Effector memory CD4-positive, alpha-beta T cell (primary cell): ENCODE measurements around the gene C10orf67.

Experiments
- DNase-seq, 3 donors: peaks; one replicate each; pipeline ENCODE4 v3.0.0-alpha.2; 2020
- H3K27ac ChIP-seq: 2 replicates; pipeline ENCODE4 v1.7.0; 2013; ENCODE audit warnings: mild to moderate bottlenecking, low read length, moderate library complexity; ENCODE audit not compliant: insufficient read depth, poor library complexity, severe bottlenecking
- H3K27me3 ChIP-seq: replicated peaks from 2 replicates; pipeline ENCODE4 v1.7.0; 2013; ENCODE audit warnings: mild to moderate bottlenecking, low read length; ENCODE audit not compliant: insufficient read depth, control insufficient read depth, poor library complexity, severe bottlenecking
- H3K36me3 ChIP-seq: 2 replicates; pipeline ENCODE4 v1.7.0; 2013; ENCODE audit warnings: mild to moderate bottlenecking, low read length, moderate library complexity; ENCODE audit not compliant: control insufficient read depth, insufficient read depth
- H3K4me1 ChIP-seq: 2 replicates; pipeline ENCODE4 v1.7.0; 2013; ENCODE audit warnings: low read length, mild to moderate bottlenecking; ENCODE audit not compliant: control insufficient read depth, insufficient read depth, poor library complexity, severe bottlenecking
- H3K4me3 ChIP-seq: 2 replicates; pipeline ENCODE4 v1.7.0; 2013; ENCODE audit warnings: low read length, low read depth, mild to moderate bottlenecking; ENCODE audit not compliant: insufficient read depth, poor library complexity, severe bottlenecking
- H3K9me3 ChIP-seq: 2 replicates; pipeline ENCODE4 v1.7.0; 2013; ENCODE audit warnings: mild to moderate bottlenecking, low read length, moderate library complexity; ENCODE audit not compliant: control insufficient read depth

Gene C10orf67

DNA sequence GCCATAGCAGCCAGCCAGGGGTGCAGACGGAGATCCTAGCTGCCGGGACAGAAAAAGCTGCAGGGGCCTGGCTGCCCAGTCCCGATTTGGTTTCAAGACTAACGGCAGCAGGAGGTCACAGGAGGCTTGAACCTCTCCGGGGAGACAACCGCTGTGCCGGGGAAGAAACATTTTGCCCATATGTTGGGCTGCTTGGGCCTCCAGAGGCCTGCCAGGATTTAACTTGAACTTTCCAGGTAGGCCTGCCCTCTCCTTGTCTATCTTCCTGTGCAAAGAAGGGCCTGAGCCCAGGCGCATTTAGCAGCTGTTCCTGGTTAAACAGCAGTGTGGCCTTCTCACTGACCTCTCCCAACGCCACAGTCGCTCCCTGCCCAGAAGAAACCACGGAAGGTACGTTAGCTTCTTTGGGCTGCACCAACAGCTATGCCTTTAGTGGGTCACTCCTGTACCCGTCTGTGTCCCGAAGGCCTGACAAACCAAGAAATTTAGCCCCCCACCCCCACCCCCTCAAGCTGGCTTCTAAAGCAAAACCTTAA, 169.6 kb downstream of the C10orf67 start:
- no peaks in the 10 kb centered on the region for H3K4me1 ChIP-seq
- no peak for DNase-seq
- H3K27ac ChIP-seq, result no peak overlapping the region
- H3K4me3 ChIP-seq, result no peak overlapping the region
- H3K27me3 ChIP-seq, result peaks cover 11% of the 10 kb centered on the region
- no peaks in the 10 kb centered on the region for H3K9me3 ChIP-seq
- no peaks in the 10 kb centered on the region for H3K36me3 ChIP-seq

DNA sequence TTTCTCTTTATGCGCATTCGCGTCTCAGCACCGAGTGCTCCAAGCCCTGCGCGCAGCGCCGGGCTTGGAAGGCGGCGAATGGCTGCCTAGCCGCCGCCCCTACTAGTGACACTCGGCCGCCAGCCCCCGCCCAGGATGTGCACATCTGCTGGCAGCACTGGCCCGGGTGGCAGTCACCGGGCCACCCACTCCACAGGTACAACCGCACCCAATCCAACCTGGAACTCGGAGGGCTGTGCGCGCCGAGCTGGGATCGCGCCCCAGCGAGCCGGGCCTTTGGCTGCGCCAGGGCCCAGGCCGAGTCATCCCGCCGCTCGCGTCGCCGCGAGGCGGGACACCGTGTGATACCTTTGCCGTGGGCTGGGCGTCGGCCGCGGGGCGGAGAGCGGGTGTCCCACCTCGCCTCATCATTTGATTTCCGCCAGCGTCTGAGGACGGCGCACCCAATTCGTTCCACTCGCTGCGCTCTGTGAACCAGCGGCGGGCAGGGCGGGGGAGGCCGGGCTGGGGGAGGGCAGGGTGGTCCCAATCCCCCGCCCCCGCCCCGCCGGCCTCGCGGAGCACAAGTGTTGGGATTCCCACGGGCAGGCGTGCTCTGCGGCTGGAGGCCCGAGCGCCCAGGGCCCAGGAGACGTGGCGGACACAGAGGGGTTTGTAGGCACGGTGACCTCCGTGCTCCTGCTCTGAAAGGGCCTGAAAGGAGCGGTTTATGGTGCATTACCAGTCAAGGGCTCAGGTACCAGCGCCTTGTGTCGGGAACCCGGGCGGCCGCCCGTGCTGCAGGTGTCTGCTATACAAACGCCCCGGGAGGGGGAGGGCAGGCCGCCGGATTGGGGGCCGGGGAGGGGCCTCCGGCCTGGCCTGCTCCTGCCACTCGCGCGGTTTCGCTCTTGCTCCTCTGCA, 170.3 kb downstream of the C10orf67 start:
- Histone ChIP-seq H3K4me3 (no peak overlapping the region), H3K9me3 (no peaks in the 10 kb centered on the region), H3K36me3 (no peaks in the 10 kb centered on the region), H3K27ac (no peak overlapping the region), H3K27me3 (peaks cover 11% of the 10 kb centered on the region), H3K4me1 (no peaks in the 10 kb centered on the region)
- DNase-seq, result no peak

DNA sequence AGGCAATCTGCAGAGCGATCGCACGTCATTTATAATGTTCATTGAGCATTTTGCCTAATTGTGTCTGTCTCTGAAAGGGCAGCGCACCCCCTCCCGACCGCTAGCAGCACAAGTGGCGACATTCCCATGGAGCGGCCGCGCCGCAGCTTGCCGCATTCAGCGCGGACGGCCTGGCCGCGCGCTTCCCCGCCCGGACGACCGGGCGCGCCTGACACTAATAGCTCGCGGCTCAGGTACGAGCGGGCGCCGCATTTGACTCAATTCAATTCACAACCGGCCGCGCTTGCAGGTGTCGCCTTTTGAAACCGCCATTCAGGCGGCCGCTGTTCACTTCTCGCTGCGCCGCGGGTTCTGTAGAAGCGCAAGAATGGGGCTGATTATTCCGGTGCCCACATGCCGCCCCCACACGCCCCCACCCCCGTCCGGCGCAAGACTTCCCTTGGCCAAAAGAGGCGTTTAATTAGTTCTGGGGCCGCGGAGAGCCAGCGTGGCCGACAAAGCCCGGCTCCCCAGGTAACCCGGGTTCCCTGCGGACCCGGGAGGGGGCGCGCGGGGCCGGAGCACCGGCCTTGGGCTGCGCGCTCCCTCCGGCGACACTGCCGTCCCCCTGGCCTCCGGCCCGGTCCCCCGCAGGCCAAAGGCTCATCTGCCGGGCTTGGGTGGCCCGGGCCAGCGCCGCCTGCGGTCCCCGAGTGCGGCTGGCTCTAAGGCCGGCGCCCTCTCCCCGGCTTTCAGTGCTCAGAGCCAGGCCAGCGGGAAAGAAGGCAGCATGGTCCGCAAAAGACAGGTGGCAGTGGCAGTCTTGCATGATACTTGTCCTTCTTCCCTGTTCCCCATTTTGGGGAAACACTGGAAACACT, 171.2 kb downstream of the C10orf67 start:
- H3K36me3 ChIP-seq, result no peaks in the 10 kb centered on the region
- no peak overlapping the region for H3K4me3 ChIP-seq
- H3K27ac ChIP-seq, result no peak overlapping the region
- H3K4me1 ChIP-seq, result no peaks in the 10 kb centered on the region
- no peaks in the 10 kb centered on the region for H3K9me3 ChIP-seq
- H3K27me3 ChIP-seq, result peaks cover 11% of the 10 kb centered on the region
- DNase-seq, result no peak

- Histone ChIP-seq H3K4me1 (no peaks in the 10 kb centered on the region), H3K36me3 (no peaks in the 10 kb centered on the region), H3K4me3 (no peak overlapping the region), H3K27me3 (peaks cover 11% of the 10 kb centered on the region), H3K9me3 (no peaks in the 10 kb centered on the region), H3K27ac (no peak overlapping the region)
- DNase-seq, result no peak
Measured at GRCh38 chr10:23172429-23173213, 172.0 kb downstream of the C10orf67 start.

- no peak for DNase-seq
- peaks cover 11% of the 10 kb centered on the region for H3K27me3 ChIP-seq
- H3K36me3 ChIP-seq, result no peaks in the 10 kb centered on the region
- no peaks in the 10 kb centered on the region for H3K4me1 ChIP-seq
- no peak overlapping the region for H3K27ac ChIP-seq
- H3K9me3 ChIP-seq, result no peaks in the 10 kb centered on the region
- H3K4me3 ChIP-seq, result no peak overlapping the region
Measured at GRCh38 chr10:23171232-23171876, 173.2 kb downstream of the C10orf67 start.

GRCh38 chr10:23158370-23158769, 186.2 kb downstream of the C10orf67 start:
- Histone ChIP-seq H3K9me3 (no peaks in the 10 kb centered on the region), H3K27me3 (peaks cover 8% of the 10 kb centered on the region), H3K4me1 (no peaks in the 10 kb centered on the region), H3K27ac (no peak overlapping the region), H3K36me3 (no peaks in the 10 kb centered on the region), H3K4me3 (no peak overlapping the region)
- no peak for DNase-seq

GRCh38 chr10:23157691-23158369, 186.8 kb downstream of the C10orf67 start:
- no peaks in the 10 kb centered on the region for H3K4me1 ChIP-seq
- peaks cover 8% of the 10 kb centered on the region for H3K27me3 ChIP-seq
- H3K9me3 ChIP-seq, result no peaks in the 10 kb centered on the region
- no peak overlapping the region for H3K27ac ChIP-seq
- H3K4me3 ChIP-seq, result no peak overlapping the region
- DNase-seq, result no peak
- H3K36me3 ChIP-seq, result no peaks in the 10 kb centered on the region

DNA sequence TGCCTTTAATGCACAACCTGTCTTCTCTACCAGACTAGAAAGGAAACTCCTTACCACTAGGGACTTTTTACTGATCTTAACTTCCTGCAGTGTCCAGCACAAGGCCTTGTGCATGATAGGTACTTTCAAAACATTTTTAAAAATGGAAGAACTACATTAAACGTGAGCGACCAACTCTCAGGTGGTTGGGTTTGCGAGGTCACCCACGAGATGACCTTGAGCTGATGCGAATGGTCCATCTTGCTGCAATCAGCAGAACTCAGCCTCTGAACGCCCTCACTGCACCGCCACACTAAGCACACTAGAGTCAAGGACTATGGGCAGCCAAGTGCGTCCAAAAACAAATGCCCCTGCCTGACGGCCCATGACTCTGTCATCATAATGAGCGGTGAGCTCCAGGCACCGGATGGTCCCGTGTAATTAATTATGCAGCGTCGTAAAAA, 187.3 kb downstream of the C10orf67 start:
- no peaks in the 10 kb centered on the region for H3K9me3 ChIP-seq
- H3K4me3 ChIP-seq, result no peak overlapping the region
- no peaks in the 10 kb centered on the region for H3K4me1 ChIP-seq
- no peak overlapping the region for H3K27ac ChIP-seq
- no peak for DNase-seq
- H3K36me3 ChIP-seq, result no peaks in the 10 kb centered on the region
- H3K27me3 ChIP-seq, result peaks cover 8% of the 10 kb centered on the region
